ENCODE data around the gene ACSF2.

- TF ChIP-seq, protein P1, sequence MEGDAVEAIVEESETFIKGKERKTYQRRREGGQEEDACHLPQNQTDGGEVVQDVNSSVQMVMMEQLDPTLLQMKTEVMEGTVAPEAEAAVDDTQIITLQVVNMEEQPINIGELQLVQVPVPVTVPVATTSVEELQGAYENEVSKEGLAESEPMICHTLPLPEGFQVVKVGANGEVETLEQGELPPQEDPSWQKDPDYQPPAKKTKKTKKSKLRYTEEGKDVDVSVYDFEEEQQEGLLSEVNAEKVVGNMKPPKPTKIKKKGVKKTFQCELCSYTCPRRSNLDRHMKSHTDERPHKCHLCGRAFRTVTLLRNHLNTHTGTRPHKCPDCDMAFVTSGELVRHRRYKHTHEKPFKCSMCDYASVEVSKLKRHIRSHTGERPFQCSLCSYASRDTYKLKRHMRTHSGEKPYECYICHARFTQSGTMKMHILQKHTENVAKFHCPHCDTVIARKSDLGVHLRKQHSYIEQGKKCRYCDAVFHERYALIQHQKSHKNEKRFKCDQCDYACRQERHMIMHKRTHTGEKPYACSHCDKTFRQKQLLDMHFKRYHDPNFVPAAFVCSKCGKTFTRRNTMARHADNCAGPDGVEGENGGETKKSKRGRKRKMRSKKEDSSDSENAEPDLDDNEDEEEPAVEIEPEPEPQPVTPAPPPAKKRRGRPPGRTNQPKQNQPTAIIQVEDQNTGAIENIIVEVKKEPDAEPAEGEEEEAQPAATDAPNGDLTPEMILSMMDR (IDR thresholded peaks at IDR 0.05; ENCODE audit: insufficient read depth, low read length, poor library complexity, severe bottlenecking), result no peak
- TF ChIP-seq EZH2phosphoT487 (conservative IDR thresholded peaks at IDR 0.05; ENCODE audit: low read length), result no peak
These were observed 40.5 kb downstream of the ACSF2 start for GRCh38 chr17:50466371-50467113.

Data from SU-DHL-6 (cell line).